ENCODE results near the gene BORCS8.

DNA sequence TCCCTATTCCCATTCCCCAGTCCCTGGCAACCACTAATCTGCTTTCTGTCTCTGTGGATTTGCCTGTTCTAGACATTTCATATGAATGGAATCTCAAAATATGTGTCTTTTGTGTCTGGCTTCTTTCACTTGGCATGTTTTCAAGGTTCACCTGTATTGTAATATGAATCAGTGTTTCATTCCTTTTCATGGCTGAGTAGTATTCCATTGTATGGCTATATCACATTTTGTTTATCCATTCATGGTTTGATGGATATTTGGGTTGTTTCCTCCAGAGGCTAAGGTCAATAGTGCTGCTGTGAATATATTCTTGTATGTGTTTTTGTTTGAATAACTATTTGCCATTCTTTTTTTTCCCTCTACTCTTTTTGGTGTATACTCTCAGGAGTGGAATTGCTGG, 44.2 kb upstream of the BORCS8 start:
- no peak for TF ChIP-seq POLR2A (IDR thresholded peaks at IDR 0.05)
- no peak for TF ChIP-seq CTCF (IDR thresholded peaks at IDR 0.05)
- TF ChIP-seq POLR2AphosphoS5 (IDR thresholded peaks at IDR 0.05), result no peak

Data from prostate gland (tissue), 2 donors.